GM21723 (cell line): ENCODE results near the gene SLITRK1.

Experiments
- ATAC-seq: cut with Tn5 transposase; IDR thresholded peaks from one replicate; pipeline ENCODE4 v1.9.1; 2021; ENCODE audit warnings: mild to moderate bottlenecking, moderate library complexity; ENCODE audit not compliant: unreplicated experiment

The SLITRK1 gene, protein sequence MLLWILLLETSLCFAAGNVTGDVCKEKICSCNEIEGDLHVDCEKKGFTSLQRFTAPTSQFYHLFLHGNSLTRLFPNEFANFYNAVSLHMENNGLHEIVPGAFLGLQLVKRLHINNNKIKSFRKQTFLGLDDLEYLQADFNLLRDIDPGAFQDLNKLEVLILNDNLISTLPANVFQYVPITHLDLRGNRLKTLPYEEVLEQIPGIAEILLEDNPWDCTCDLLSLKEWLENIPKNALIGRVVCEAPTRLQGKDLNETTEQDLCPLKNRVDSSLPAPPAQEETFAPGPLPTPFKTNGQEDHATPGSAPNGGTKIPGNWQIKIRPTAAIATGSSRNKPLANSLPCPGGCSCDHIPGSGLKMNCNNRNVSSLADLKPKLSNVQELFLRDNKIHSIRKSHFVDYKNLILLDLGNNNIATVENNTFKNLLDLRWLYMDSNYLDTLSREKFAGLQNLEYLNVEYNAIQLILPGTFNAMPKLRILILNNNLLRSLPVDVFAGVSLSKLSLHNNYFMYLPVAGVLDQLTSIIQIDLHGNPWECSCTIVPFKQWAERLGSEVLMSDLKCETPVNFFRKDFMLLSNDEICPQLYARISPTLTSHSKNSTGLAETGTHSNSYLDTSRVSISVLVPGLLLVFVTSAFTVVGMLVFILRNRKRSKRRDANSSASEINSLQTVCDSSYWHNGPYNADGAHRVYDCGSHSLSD

DNA sequence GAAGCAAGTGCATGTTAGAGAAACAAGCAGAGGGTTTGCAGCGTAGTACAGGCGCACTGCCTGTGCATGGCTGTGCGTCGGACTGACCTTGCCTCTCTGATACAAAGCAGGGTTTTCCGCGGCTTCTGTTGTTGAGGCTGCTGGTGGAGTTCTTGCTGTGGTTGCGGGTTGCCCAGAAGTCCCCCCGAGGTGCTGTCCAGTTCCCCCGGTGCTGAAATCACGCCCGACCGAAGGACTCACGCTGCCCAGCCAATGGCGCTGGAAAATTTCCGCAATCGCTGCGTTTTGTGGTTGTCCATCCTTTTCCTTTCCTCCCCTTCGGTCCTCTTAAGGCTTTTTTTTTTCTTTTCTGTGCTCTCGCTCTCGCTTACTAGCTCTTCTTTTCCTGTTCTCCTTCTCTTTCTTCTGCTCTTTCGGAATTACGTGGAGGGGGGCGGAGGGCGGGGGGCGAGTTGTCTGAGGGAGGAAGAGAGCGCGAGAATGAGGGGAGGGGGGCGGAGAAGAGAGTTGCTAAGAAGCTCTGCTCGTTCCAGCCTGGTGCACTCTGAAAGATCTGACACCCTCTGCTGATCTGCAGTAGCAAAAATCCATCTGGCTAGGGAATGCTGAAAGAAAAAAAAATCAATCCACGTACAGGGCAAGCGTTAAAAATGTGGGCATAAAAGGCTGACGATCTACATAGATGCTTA is at the start of gene SLITRK1:
Gene SLITRK1 (minus strand): TSS at position 558 of the 689 bp plus-strand sequence. CDS start 967 bp downstream, outside the sequence.
- ATAC-seq, result no peak

DNA sequence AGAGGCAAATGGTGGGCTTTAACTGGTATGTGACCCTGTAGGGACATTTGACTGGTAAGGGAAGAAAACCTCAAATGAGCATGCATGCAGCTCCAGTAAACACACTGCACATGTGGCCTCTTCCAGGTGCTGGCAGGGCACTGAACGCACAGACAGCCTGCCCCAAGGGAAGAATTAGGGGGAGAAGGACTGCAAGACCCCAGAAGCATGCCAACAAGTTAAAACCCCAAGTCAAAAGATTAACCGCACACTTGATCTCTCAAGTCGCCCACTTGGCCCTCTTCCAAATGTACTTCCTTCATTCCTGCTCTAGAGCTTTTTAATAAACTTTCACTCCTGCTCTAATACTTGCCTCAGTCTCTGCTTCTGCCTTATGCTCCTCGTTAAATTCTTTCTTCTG is 46.9 kb upstream of the SLITRK1 start:
- ATAC-seq, result no peak

DNA sequence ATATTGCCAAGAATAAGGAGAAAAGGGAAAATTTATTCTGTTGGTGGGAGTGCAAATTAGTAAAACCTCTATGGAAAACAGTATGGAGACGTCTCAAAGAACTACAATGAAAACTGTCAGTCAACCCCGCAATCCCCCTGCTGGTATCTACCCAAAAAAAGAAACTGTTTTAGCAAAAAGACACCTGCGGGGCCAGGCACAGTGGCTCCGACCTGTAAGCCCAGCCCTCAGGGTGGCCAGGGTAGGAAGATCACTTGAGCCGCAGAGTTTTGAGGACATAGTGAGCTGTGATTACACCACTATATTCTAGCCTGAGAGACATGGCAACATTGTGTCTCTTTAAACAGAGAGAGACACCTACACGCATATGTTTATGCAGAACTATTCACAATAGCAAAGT is 37.5 kb upstream of the SLITRK1 start:
- no peak for ATAC-seq

DNA sequence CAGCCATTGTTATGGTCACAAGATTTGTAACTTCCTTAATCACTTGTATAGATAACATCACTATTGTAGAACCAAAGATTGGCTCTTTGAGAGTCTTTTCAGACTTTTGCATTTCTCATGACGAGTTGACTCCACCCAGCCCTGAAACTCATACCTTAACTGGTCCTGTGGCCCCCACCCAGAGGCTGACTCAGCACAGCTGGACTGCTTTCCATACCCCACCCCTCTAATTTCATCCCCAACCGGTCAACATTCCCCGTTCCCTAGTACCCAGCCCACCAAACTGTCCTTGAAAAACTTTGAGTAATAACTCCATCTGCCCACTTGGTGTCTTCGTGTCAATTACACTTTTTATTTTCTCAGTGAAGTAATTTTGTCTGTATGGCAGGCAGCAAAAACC is 32.1 kb upstream of the SLITRK1 start:
- ATAC-seq, result no peak

DNA sequence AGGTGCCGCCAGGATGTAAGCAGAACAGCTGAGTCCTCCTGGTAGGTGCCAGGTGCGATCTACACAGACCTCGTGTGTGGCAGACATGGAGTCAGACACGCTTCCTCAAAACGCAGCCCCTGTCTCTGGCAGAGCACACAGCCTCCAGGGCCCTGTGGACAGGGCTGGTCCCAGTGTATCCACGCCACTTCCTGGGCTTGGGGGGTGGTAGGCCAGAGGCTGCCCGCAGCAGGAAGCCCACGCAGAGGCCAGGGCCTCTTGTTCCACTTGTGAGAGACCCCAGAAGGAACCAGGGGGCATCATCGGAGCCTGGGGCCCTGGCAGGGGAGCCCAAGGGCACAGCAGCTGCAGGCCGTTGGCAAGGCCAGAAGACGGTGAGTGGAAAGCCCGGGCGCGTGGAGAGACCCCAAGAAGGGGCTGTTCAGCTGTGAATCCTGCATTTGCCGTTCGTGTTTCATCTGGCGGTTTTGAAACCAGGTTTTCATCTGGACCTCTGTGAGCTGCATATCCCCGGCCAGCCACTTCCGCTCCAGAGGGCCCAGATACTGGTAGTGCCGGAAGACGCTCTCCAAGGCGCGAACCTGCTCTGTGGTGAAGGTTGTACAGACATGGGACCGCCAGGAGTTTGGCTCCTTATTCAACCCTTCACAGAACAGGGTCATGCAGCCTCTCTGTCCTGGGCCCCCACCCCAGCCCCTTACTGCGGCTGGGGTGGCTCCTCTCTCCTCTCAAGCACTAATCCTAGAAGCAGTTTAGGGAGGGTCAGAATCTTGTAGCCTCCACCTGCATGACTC is 25.1 kb upstream of the SLITRK1 start:
- no peak for ATAC-seq

DNA sequence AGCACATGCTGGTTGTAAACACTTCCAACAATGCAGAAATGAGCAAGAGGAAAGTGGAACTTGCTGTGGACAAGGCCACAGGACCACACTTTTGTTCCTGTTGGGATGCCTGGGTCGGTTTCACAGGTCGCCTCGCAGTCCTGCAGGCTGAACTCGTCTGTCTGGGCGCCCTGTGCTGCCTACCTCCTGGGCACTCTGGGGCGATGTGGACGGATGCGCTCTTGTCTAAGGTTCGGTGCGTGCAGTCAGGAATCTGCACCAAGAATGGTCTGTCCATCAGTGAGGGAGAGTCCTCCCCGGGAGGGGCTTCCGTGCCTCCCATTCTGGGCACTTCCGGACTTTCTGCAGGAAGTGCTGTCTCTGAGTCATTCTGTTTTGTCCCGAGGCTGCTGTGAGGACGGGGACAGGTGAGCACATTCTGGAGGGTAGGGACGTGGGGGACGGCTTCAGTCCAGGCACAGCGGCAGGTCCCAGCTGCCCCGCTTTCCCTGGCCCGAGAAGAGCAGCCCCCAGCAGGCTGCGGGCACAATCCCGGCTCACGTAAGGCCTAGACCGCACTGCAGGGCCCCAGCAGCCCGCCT is 24.1 kb upstream of the SLITRK1 start:
- ATAC-seq, result no peak

DNA sequence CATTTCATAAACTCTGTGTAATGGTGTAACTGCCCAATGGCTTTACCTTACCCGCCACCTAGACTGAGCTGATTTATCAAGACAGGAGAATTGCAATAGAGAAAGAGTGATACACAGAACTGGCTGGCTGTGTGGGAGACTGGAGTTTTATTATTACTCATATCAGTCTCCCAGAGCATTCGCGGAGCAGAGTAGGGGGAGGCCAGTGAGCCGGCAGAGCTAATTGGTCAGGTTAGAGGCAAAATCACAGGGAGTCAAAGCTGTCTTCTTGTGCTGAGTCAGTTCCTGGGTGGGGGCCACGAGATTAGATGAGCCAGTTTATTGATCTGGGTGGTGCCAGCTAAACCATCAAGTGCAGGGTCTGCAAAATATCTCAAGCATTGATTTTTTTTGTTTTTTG is 23.4 kb upstream of the SLITRK1 start:
- ATAC-seq, result no peak

DNA sequence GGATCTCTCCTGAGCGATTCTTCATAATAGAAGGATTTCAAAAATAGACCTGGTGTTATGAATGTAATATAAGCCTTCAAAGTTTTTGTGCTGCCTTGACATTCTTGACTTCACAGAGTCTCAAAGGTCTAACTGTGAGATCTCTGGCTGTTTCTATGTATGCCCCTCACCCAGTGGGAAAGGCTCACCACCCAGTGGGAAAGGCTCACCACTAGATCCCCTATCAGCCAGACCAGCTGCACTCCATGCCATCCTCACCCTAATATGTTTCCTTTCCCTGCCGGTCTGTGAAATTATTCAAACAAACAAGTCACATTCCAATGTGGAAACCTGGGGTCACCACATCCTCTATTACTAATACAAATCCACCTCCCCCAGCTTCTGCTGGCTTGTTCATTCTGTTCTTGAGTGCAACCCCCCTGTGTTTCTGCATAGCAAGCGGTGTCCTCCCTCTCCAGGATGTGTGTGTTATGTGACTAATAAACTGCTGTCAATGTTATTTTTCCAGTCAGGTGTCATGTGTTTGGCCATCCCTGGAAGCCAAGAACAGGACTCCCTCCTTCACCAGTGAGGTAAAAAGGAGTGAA is 13.8 kb upstream of the SLITRK1 start:
- no peak for ATAC-seq

DNA sequence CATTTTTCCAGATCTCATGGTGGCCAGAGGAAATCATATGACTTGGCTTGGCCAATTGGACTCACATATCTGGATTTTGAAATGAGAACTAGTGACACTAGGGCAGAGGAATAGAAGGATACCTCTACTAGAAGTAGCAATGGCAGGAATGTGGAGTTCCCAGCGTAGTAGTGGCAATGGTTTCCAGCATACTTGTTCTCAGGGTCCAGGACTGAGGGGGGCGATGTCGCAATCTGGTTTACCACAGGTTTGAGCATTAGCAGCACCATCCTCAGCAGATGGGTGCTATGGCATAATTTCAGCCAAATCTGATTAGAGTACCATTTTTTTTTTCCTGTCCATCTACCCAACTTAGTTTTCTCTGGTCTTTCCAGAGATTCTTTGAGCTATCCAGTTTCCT is 8.1 kb upstream of the SLITRK1 start:
- no peak for ATAC-seq

DNA sequence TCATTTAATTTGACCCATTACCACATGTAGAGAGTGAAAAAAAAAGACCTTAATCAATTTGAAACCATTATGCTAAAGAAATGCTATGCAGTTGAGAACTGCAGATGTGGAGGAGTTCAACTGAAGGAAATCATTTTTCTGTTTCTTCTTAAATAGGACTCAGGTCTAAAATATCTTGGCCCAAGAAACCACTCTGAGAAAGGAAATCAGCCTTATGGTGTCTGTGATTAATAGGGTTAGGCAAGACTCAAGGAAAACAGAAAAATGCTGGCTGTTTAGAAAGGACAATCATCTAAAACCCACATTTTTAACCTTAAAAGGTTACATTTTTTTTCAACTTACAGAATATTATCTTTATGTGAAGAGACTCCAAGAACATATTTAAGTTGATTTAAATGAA is 1.9 kb upstream of the SLITRK1 start:
- no peak for ATAC-seq

DNA sequence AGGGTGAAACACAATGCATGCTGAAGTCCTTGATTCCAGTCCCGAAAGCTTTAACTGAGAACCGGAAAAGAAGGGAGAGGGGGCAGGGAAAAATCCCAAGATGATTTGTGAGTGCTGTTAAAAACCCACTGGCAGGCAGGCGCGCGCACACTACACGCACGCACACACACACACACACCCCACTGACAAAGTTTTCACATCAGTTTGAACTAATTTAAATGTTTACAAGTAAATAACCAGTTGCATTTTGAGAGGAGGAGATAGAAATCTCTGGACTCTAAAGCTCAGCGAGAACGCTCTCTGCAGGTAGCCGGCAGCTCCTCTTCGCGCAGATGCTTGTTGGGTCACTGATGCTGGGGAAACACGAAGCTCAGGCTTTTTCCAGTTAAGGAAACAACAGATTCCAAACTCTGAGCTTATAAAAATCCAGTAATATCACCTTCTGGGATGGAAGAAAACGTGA is 818 bp upstream of the SLITRK1 start:
- no peak for ATAC-seq

DNA sequence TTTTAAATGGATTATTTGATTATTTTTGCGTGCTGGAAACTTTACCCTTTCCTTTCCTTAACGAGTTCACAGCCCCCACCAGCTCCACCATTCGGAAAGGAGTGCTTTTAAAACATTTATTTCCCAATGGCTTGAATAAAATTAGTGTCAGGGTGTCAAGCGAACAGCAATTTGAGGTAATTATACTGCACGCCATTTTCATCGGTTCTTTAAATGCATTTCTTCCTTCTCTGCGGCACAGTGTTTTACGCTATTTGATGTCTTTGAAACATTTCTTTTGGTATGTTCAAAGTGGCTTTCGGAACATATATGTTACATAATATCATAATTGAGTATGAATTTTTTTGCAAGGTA is 309 bp upstream of the SLITRK1 start:
- no peak for ATAC-seq

DNA sequence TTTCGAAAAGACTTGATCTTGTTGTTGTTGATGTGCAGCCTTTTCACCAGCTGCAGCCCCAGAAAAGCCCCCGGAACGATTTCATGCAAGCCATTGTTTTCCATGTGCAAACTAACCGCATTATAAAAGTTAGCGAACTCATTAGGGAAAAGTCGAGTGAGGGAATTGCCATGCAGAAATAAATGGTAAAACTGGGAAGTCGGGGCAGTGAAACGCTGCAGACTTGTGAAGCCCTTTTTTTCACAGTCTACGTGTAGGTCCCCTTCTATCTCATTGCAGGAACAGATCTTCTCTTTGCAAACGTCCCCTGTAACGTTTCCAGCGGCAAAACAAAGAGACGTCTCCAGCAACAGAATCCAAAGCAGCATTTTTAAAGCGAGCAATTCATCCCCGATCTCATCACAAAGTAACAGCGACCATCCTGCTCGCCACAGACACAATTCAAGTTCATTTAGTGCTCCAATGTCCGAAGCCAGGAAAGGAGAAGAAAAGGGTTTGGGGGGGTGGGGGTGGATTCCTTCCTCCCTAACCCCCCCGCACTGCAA is 1.1 kb downstream of the SLITRK1 start:
- no peak for ATAC-seq

DNA sequence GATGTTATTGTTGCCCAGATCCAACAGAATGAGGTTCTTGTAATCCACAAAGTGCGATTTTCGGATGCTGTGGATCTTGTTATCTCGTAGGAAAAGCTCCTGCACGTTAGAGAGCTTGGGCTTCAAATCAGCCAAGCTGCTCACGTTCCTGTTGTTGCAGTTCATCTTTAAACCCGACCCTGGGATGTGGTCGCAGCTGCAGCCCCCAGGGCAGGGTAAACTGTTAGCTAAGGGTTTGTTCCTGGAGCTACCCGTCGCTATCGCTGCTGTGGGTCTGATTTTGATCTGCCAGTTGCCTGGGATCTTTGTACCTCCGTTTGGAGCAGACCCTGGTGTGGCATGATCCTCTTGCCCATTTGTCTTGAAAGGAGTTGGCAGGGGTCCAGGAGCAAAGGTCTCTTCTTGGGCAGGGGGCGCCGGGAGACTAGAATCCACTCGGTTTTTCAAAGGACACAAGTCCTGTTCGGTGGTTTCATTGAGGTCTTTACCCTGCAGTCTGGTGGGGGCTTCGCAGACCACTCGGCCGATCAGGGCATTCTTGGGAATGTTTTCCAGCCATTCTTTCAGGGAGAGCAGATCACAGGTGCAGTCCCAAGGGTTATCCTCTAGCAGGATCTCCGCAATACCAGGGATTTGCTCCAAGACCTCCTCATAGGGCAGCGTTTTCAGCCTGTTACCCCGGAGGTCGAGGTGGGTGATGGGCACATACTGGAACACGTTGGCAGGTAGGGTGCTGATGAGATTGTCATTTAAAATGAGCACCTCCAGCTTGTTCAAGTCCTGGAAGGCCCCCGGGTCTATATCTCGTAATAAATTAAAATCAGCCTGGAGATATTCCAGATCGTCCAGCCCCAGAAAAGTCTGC is 1.8 kb downstream of the SLITRK1 start:
- ATAC-seq, result no peak

DNA sequence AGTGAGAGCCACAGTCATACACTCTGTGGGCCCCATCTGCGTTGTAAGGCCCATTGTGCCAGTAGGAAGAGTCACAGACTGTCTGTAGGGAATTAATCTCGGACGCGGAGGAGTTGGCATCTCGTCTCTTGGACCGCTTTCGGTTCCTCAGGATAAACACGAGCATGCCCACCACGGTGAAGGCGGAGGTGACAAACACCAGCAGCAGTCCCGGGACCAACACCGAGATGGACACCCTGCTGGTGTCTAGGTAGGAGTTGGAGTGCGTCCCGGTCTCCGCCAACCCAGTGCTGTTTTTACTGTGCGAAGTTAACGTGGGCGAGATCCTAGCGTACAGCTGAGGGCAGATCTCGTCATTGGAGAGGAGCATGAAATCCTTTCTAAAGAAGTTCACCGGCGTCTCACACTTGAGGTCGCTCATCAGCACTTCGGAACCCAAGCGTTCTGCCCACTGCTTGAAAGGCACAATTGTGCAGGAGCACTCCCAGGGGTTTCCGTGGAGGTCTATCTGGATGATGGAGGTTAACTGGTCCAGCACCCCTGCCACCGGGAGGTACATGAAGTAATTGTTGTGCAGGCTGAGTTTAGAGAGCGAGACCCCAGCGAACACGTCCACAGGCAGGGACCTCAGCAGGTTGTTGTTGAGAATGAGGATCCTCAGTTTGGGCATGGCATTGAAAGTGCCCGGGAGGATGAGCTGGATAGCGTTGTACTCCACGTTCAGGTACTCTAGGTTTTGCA is 2.7 kb downstream of the SLITRK1 start:
- no peak for ATAC-seq

DNA sequence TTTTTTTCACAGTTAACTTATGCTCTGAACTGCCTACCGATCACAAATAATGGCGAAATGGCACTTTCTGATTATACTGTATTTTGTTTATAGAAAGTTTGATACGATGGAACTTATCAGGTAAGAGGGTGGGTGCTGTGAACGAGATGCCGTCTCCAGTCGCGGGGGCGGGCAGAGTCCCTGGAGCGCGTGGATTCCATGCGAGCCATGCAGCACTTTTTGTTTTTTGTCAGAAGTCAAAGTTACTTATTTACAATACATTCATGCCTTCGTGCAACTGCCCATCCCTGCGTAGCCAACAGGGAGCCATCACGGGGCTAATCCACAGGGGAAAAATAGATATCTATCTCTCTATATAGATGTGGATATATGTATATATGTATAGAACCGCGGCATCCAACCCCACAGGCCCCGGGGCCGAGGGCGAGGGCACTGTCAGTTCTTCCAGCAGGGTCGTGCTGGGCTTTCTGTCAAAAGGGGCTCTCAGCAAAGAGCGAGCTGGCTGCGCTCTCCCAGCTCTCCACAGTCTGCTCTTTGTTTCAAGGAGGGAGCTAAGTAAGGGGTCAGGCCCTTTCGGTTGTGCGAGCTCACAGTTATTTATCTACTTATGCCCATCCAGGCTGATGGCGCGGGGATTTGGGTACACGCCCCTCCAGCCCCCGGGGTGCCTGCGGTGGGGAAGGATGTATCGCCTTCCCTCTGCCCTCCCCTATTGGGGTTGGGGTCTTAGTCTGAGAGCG is 3.4 kb downstream of the SLITRK1 start:
- no peak for ATAC-seq

DNA sequence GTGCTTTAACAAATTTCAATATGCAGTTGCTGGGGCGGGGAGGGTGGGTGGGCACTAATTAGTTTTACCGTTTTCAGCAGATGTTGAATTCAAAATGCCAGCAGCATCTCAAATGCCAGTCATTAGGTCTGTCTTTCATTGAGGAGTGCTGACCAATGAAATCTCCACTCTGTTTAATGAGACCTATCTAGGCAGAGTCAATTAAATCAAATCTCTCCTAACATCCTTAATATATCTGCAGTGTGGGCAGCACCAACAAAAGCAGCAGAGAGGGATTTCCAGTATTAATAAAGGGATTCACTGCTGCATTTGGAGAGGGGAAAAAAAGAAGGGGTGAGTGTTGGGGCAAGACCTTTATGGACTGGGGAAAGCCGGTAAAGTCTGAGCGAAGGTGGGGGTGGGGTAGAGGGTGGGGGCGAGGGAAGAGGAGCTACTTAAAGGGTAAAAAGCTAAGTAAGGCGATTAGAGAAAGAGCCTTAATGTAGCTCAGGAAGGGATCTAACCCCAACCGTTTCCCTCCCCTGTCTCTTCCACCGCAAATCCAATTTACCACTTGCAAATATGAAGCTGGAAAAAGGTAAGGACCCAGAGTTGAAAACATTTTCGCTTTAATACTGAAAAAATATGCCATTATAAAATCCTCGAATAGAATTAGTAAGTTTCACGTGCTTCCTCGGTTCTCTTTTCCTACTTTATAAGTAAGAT is 4.5 kb downstream of the SLITRK1 start:
- no peak for ATAC-seq
